Measurements from ENCODE around the gene NAV2.
"Not testable (repeated sequence)": the region's sequence is repeated elsewhere in the genome, so short reads cannot be mapped to it uniquely, and the experiment has no call there.

Gene NAV2

GRCh38 chr11:20002312-20003216 lies 289.9 kb downstream of the NAV2 start:
- no peak for DNase-seq (ENCODE audit: low read depth)

DNA sequence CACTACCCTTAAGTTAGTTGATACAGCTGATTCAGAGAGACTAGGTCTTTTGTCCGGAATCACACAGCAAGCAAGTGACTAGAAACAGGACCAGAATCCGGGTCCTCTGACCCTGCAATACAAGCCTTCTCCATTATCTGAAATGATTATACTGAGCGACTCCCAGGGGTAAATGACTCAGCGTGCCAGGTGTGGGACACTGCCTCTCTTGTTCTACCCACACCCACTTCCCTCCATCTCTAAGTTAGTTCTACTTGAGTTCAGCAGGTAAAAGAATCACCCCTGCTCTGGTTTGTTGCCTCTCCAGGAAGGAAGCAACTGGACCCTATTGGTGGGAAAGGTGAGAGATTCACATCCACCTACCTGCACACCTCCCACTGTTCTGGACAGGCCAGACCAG lies 290.7 kb downstream of the NAV2 start:
- DNase-seq (ENCODE audit: low read depth), result no peak

DNA sequence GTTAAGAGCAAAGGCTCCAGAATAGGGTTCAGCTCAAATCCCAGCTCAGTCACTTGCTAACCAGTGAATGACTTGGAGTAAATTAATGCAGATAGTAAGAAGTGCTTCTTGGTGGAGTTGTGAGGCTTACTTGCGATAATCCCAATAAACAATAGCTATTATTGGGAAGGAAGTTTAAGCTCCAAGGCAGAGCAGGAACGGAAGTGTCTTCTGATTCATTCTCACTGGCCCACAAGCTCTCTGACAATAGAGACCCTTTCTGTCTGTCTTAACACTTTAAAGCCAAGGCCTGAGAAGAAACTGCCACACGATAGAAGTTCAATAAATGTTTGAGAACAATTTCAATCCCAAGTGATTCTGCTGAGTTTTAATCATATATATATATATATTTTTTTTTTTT lies 292.2 kb downstream of the NAV2 start:
- no peak for DNase-seq (ENCODE audit: low read depth)

DNA sequence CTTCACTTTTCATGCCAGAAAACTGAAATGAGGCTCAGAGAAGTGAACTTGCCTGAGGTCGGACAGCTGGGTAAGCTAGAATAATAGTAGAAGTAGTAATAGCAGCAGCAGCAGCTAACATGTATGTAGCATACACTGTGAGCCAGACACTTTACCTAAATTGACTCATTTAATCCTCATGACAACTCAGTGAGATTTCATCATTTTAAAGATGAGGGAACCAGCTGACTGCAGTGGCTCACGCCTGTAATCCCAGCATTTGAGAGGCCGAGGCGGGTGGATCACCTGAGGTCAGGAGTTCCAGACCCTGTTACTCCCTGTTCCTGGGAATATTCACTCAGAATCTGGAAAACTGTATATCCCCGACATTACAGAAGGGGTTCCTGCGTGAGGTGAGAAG lies 293.1 kb downstream of the NAV2 start:
- DNase-seq (ENCODE audit: low read depth), result no peak

DNA sequence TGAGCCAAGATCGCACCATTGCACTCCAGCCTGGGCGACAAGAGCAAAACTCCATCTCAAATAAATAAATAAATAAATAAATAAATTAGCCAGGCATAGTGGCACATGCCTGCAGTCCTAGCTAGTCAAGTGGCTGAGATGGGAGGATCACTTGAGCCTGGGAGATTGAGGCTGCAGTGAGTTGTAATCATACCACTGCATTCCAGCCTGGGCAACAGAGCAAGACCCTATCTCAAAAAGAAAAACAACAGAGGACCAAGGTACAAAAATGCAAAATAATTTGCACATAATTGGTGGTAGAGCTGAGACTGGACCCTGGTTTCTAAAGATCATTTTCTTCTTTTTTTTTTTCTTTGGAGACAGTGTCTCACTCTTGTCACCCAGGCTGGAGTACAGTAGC lies 294.0 kb downstream of the NAV2 start:
- DNase-seq (ENCODE audit: low read depth), result not testable (repeated sequence)

- no peak for DNase-seq (ENCODE audit: low read depth)
Observed at GRCh38 chr11:20007386-20007785, 294.7 kb downstream of the NAV2 start.

DNA sequence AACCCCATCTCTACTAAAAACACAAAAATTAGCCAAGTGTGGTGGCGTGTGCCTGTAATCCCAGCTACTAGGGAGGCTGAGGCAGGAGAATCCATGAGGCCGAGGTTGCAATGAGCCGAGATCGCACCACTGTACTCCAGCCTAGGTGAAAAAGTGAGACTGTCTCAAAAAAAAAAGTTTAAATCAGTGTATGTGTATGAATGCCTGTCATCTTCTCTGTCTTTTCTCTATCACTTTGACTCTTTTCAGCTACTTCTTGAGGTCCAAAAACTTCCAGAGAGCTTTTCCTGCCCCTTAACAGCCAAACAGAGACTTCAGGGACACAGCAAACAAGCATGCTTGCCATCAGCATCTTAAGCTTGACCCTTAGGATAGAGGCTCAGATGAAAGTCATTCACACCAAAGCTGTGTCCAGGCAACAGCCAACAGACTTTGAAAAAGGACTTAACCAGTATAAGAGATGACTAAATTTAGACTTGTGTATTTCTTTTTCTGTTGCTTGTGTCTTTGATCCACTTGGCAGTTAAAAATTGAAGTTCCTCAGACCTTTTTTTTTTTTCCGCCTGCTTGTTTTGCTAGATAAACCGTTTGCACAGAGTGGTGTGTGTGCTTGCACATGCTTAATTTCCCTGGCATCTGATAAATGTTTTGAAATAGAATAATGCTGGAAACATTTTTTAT lies 295.7 kb downstream of the NAV2 start:
- DNase-seq (ENCODE audit: low read depth), result no peak

DNA sequence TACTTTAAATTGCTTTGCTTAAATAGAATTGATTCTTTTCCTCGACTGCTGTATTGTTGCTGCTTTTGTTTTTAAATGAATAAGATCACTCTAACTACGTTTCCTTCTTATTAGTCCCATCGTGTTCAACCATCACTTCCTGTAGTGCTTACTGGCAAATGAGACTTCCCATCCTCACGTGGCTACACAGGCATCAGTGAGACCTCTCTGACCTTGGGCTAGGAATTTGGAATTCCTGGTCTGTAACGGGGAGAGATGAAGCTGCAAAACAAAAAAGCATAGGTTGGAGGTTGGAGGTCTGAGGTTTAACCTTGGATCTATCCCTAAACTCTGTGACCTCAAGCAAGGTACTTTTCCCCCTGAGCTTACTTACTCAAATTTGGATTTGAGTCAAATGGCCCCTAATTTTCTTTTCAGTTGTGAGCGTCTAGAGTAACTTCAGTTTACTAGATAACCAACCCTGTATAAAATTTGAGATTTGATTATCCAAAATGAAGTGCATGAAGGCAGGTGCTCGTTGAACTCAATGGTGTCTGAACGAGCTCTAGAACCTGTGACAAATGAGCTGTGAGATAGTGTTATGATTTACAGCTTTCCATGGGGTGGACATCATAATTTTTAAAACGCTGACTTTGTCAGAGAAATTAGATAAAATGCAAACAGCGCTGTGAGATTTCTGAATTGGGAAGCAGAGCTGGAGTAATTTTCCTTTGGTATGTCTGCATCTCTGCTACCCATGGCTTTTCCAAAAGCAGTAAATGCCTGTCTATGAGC lies 296.4 kb downstream of the NAV2 start:
- no peak for DNase-seq (ENCODE audit: low read depth)

DNA sequence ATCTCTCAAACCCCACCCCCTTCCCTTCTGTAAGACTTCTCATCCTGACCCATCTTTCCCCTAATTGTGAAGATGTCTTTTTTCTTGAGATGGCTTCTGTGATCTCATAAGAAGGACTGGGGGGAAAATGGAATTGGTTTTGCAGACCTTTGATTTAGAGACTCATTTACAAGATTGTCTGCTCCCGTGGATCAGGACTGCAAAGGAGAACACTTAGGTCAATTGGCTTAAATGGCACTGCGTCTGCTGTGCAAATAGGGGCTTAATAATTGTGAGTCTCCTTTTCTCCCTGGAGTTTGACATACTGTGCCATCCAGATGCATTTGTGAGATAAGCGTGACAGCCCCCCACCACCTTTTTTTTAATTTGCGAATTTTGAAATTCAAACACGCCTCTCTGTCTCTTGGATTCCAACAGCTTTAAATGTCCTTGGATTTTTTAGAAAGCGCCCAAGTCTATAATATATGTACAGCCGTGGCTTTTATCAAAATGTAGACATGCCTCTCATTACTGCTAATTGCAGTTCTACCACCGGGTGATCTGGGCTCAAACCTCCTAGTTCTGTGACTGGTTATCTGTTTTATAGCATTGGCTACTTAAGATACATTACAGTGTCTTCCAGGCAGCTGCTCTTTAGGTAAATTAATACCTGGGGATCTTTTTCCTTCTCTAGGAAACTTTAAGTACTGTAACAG lies 297.7 kb downstream of the NAV2 start:
- no peak for DNase-seq (ENCODE audit: low read depth)

DNA sequence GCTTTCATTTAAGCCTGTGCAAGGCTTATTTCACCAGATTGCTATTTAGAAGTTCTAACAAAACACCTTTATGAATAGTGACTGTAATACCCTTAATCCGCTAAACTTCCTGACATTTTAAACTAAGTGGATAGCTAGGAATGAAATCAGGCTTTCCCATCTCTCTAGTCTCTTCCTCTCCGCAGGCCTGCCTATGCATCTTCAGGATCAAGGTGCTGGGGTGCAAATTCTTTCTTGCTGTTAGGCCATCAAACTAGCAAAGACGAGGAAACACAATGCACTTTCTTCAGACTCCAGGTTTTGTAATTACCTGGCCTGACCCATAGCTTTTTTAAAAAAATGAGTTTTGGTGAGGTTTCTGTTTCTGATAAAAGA lies 298.2 kb downstream of the NAV2 start:
- DNase-seq (ENCODE audit: low read depth), result no peak

DNA sequence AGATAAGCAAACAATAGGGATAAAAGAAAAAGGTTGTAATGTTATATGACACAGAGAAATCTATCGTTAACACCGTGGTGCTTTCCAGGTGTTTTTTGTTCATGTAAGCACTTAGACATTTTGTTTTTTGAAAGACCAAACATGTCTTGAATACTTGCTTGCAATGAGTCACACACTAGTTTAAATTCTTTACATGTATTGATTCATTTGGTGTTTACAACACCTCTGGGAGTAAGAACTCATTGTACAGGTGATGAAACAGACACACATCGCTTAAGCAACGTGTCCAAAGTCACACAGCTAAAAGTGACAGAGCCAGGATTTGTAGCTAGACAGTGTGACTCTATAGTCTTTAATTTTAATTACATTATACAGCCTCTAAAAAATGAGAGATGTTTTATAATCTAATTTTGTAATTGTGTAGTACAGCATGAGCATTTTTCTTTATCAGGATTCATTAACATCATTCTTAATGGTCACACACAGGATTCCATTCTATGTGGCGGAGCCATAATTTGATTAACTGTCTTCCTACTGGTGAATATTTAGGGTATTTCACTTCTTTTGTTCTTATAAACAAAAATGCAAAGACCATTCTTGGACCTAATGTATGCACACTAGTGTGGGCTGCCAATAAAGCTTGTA lies 298.8 kb downstream of the NAV2 start:
- no peak for DNase-seq (ENCODE audit: low read depth)

- DNase-seq (ENCODE audit: low read depth), result peak; percentile 49
Observed at GRCh38 chr11:20013346-20014066, 300.9 kb downstream of the NAV2 start.

DNA sequence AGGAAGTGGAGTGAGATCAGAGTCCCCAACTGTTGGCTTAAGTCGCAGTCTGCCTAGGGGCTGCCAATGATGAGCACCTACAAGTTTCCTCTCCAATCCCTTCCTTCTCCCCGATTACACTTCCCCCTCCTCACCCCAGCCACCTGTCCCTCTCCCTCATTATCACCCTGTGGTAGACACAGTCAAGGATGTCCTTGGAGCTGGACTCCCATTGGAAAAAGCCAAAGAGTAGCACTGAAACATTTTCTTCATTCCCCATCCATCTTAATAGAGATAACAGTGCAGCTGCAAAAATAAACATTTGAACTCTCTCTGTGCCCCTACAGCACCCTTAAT lies 301.4 kb downstream of the NAV2 start:
- DNase-seq (ENCODE audit: low read depth), result no peak

- DNase-seq (ENCODE audit: low read depth), result no peak
Observed at GRCh38 chr11:20015101-20015500, 302.5 kb downstream of the NAV2 start.

DNA sequence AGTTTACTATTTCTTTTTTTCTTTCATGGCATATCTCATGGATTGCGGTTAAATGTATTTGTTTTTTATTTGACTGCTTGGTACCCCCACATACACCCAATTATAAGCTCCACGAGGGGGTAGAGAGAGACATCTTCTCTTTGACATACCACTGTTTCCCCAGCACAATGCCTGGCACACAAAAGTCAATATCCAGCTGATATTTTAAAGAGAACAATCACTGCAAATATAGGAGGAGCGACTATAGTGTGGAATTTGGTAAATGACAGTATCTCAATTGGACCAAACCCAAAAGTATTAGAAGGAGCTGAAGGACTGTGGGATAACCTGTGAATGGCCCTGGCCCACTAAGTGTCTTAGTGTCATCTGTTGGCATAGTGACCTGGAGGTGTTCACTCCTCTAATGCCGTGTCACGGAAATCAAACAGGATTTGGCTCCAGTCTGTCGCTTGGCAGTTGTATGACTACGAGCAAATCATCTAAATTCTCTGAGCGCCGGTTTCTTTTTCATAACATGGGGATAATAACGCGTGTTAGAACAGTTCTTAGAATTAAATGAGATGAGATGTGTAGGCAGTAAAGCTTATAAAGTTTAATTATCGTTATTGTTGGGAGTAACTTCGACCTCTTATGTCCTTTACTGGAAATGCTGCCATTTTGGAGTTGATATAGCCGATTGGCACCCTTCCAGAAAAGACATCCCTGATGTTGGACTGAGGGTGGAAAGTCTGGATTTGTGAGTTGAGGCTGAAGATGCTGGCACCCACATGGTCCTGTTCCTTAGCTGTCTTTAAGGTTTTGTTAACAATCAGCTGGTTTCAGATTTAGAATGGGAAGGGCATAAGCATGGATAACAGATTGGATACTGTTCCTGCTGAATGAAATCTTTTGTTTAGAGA lies 303.1 kb downstream of the NAV2 start:
- DNase-seq (ENCODE audit: low read depth), result no peak

GRCh38 chr11:20016526-20016925 lies 303.9 kb downstream of the NAV2 start:
- DNase-seq (ENCODE audit: low read depth), result no peak

GRCh38 chr11:20017320-20017719 lies 304.7 kb downstream of the NAV2 start:
- DNase-seq (ENCODE audit: low read depth), result no peak

- DNase-seq (ENCODE audit: low read depth), result no peak
Observed at GRCh38 chr11:20020198-20020597, 307.6 kb downstream of the NAV2 start.

DNA sequence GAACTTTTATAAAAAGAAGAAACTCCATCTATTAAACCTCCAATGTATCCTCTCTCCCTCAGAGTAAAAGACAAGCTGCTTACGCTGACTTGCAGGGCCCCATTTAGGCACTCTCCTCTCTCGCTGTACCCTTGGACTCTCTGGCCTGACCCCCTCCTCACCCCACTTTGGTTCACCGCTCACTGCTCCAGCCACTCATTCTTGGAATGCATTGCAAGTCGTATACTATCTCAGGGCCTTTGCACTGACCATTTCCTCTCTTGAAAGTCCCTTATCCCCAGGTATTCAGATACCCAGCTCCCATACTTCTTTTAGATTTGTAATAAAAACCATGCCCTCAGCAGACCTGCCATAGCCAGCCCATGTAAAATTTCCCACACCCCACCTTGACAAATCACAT lies 308.1 kb downstream of the NAV2 start:
- DNase-seq (ENCODE audit: low read depth), result no peak

GRCh38 chr11:20021212-20021611 lies 308.6 kb downstream of the NAV2 start:
- DNase-seq (ENCODE audit: low read depth), result no peak

Data from CMK (cell line).